IMR-90 (cell line): ENCODE results near the gene SMC1A. TPM values are rescaled to one million over a fixed set of nuclear protein-coding genes. Genes with fewer than 3 reads are reported as not detected.

ENCODE experiments used
- ATAC-seq: fragments of 200-7000 bp; cut with Tn5 transposase; 2 replicates; pipeline ENCODE4 v1.9.1; 2020; ENCODE audit warnings: low read depth, mild to moderate bottlenecking, moderate library complexity
- BruUV-seq: library from RNA; stranded (reverse); fragments of 400-500 nt; replicated peaks from 2 replicates; lab custom pipeline; 2021; lab: Mats Ljungman, UMichigan
- CTCF ChIA-PET: fragments of 300-600 bp; formaldehyde crosslinking; extraction: SDS; loops from one replicate; lab custom pipeline; 2021; ENCODE audit warnings: antibody characterized with exemption; lab: Yijun Ruan, JAX
- POLR2A ChIA-PET: fragments of 300-600 bp; sonication (Branson Sonifier 250); formaldehyde crosslinking; loops from one replicate; lab custom pipeline; 2022; ENCODE audit warnings: antibody characterized with exemption; ENCODE audit not compliant: unreplicated experiment; lab: Charles Lee
- DNase-seq: peaks from one replicate; pipeline ENCODE4 v3.0.0; 2013
- H2AFZ ChIP-seq: replicated peaks from 2 replicates; pipeline ENCODE3; 2013; ENCODE audit warnings: low read length, mild to moderate bottlenecking; ENCODE audit not compliant: poor library complexity
- H2AK5ac ChIP-seq: 2 replicates; pipeline ENCODE4 v1.6.1; 2013; ENCODE audit warnings: low read depth, low read length, inconsistent platforms
- H2AK9ac ChIP-seq: replicated peaks from 2 replicates; pipeline ENCODE3; 2013; ENCODE audit warnings: mild to moderate bottlenecking, low read depth, low read length, moderate library complexity; ENCODE audit not compliant: poor library complexity
- H2BK120ac ChIP-seq: 2 replicates; pipeline ENCODE4 v1.6.1; 2013; ENCODE audit warnings: low read depth, low read length, inconsistent platforms
- H2BK15ac ChIP-seq: 3 replicates; pipeline ENCODE4 v1.6.1; 2013; ENCODE audit warnings: low read depth, low read length, inconsistent platforms
- H2BK20ac ChIP-seq: 2 replicates; pipeline ENCODE4 v1.6.1; 2013; ENCODE audit warnings: low read depth, mild to moderate bottlenecking, inconsistent platforms, low read length, moderate library complexity
- H2BK5ac ChIP-seq: 2 replicates; pipeline ENCODE4 v1.6.1; 2013; ENCODE audit warnings: mild to moderate bottlenecking, low read depth, low read length, inconsistent platforms; ENCODE audit not compliant: poor library complexity, severe bottlenecking
- H3K14ac ChIP-seq: replicated peaks from 2 replicates; pipeline ENCODE4 v1.6.1; 2013; ENCODE audit warnings: low read depth, low read length, inconsistent platforms
- H3K18ac ChIP-seq: 2 replicates; pipeline ENCODE4 v1.6.1; 2013; ENCODE audit warnings: low read depth, low read length, control low read depth
- H3K23ac ChIP-seq: 2 replicates; pipeline ENCODE4 v1.6.1; 2013; ENCODE audit warnings: low read depth, low read length, inconsistent platforms
- H3K27ac ChIP-seq: 2 replicates; pipeline ENCODE4 v1.5.1; 2013; ENCODE audit warnings: mild to moderate bottlenecking, control low read depth, low read length; ENCODE audit not compliant: insufficient read depth
- H3K27me3 ChIP-seq: 2 replicates; pipeline ENCODE4 v1.6.1; 2013; ENCODE audit warnings: low read length; ENCODE audit not compliant: control insufficient read depth, insufficient read depth
- H3K36me3 ChIP-seq: 2 replicates; pipeline ENCODE4 v1.6.1; 2013; ENCODE audit warnings: low read length, mixed read lengths; ENCODE audit not compliant: control insufficient read depth, insufficient read depth
- H3K4ac ChIP-seq: 2 replicates; pipeline ENCODE4 v1.6.1; 2013; ENCODE audit warnings: low read depth, low read length, inconsistent platforms
- H3K4me1 ChIP-seq: 2 replicates; pipeline ENCODE4 v1.6.1; 2013; ENCODE audit warnings: low read length, mixed read lengths; ENCODE audit not compliant: control insufficient read depth, insufficient read depth
- H3K4me2 ChIP-seq: 2 replicates; pipeline ENCODE4 v1.6.1; 2013; ENCODE audit warnings: low read depth, mild to moderate bottlenecking, control low read depth, low read length, moderate library complexity
- H3K4me3 ChIP-seq: 2 replicates; pipeline ENCODE4 v1.5.1; 2013; ENCODE audit warnings: low read depth, mild to moderate bottlenecking, control low read depth, low read length, moderate library complexity; ENCODE audit not compliant: insufficient read depth
- H3K56ac ChIP-seq: 2 replicates; pipeline ENCODE4 v1.6.1; 2013; ENCODE audit warnings: low read length, inconsistent platforms; ENCODE audit not compliant: insufficient read depth; ENCODE audit errors: extremely low read depth
- H3K79me1 ChIP-seq, 2 experiments: 2 replicates each; pipeline ENCODE4 v1.6.1; 2013; ENCODE audit warnings: low read length in 2 of 2, inconsistent platforms in 1 of 2, low read depth in 1 of 2
- H3K9ac ChIP-seq: 2 replicates; pipeline ENCODE4 v1.6.1; 2013; ENCODE audit warnings: low read depth, low read length, control low read depth
- H3K9me1 ChIP-seq: 2 replicates; pipeline ENCODE4 v1.6.1; 2013; ENCODE audit warnings: low read length, inconsistent platforms; ENCODE audit not compliant: insufficient read depth
- H3K9me3 ChIP-seq: 2 replicates; pipeline ENCODE4 v1.6.1; 2013; ENCODE audit warnings: low read length; ENCODE audit not compliant: control insufficient read depth, insufficient read depth
- H4K20me1 ChIP-seq: 2 replicates; pipeline ENCODE4 v1.6.1; 2013; ENCODE audit warnings: low read length, inconsistent platforms; ENCODE audit not compliant: insufficient read depth
- H4K5ac ChIP-seq: 2 replicates; pipeline ENCODE4 v1.6.1; 2013; ENCODE audit warnings: mild to moderate bottlenecking, low read depth, low read length, control low read depth
- H4K8ac ChIP-seq, 2 experiments: 2 replicates each; pipeline ENCODE4 v1.6.1; 2013; ENCODE audit warnings: low read depth in 2 of 2, low read length in 2 of 2, control low read depth in 1 of 2, inconsistent platforms in 1 of 2
- H4K91ac ChIP-seq: 2 replicates; pipeline ENCODE4 v1.6.1; 2013; ENCODE audit warnings: low read depth, low read length, inconsistent platforms; ENCODE audit not compliant: insufficient read depth
- BHLHE40 ChIP-seq: fragments of 150-350 bp; IDR thresholded peaks from 2 replicates; pipeline ENCODE4 v1.6.1; 2016; ENCODE audit warnings: mild to moderate bottlenecking, low read depth, low read length
- CEBPB ChIP-seq: IDR thresholded peaks from 2 replicates; pipeline ENCODE4 v1.6.1; 2012; ENCODE audit warnings: low read depth, low read length, improper control_type of control experiment
- CHD1 ChIP-seq: IDR thresholded peaks from 2 replicates; pipeline ENCODE4 v1.6.1; 2012; ENCODE audit warnings: low read depth, low read length, improper control_type of control experiment
- FOS ChIP-seq: fragments of 150-350 bp; IDR thresholded peaks from 2 replicates; pipeline ENCODE4 v1.6.1; 2016; ENCODE audit warnings: low read depth, low read length
- MAFK ChIP-seq: IDR thresholded peaks from 2 replicates; pipeline ENCODE4 v1.6.1; 2012; ENCODE audit warnings: low read depth, low read length, improper control_type of control experiment
- MAZ ChIP-seq: IDR thresholded peaks from 2 replicates; pipeline ENCODE4 v1.6.1; 2012; ENCODE audit warnings: low read depth, mild to moderate bottlenecking, low read length, improper control_type of control experiment, moderate library complexity, borderline replicate concordance
- MXI1 ChIP-seq: IDR thresholded peaks from 2 replicates; pipeline ENCODE4 v1.6.1; 2012; ENCODE audit warnings: low read depth, mild to moderate bottlenecking, low read length, moderate library complexity, borderline replicate concordance
- NFE2L2 ChIP-seq: fragments of 150-350 bp; IDR thresholded peaks from 2 replicates; pipeline ENCODE4 v1.6.1; 2016; ENCODE audit warnings: low read depth, mild to moderate bottlenecking, low read length
- POLR2A ChIP-seq: IDR thresholded peaks from 2 replicates; pipeline ENCODE4 v1.6.1; 2012; ENCODE audit warnings: mild to moderate bottlenecking, low read depth, low read length
- RAD21 ChIP-seq: IDR thresholded peaks from 2 replicates; pipeline ENCODE4 v1.6.1; 2012; ENCODE audit warnings: low read length, improper control_type of control experiment
- RCOR1 ChIP-seq: IDR thresholded peaks from 2 replicates; pipeline ENCODE4 v1.6.1; 2012; ENCODE audit warnings: mild to moderate bottlenecking, low read length, improper control_type of control experiment; ENCODE audit not compliant: insufficient replicate concordance
- RFX5 ChIP-seq: IDR thresholded peaks from 2 replicates; pipeline ENCODE4 v1.8.0; 2012; ENCODE audit warnings: low read depth, mild to moderate bottlenecking, low read length, moderate library complexity
- SMC3 ChIP-seq: fragments of 150-350 bp; IDR thresholded peaks from 2 replicates; pipeline ENCODE4 v1.6.1; 2016; ENCODE audit warnings: low read depth, mild to moderate bottlenecking, antibody characterized with exemption, low read length, moderate library complexity
- USF2 ChIP-seq: fragments of 150-350 bp; IDR thresholded peaks from 2 replicates; pipeline ENCODE4 v1.6.1; 2017; ENCODE audit warnings: mild to moderate bottlenecking, antibody characterized with exemption, low read length, low read depth
- WGBS, 2 experiments: methylation state at CpG; one replicate each; pipeline versions ENCODE4 v1.1.5 to v1.1.7; 2013; ENCODE audit warnings: missing lambda C conversion rate in 2 of 2; ENCODE audit not compliant: insufficient read length in 1 of 2; ENCODE audit errors: extremely low coverage in 2 of 2; 5-methylcytosine and 5-hydroxymethylcytosine counted together
- dilution Hi-C: fragments of 300-500 bp; cut with HindIII; formaldehyde crosslinking; loops from one replicate; pipeline ENCODE4 v1.14.3; 2018; ENCODE audit warnings: low sequenced_read_pairs; ENCODE audit not compliant: unreplicated experiment
- in situ Hi-C: fragments of 300-500 bp; cut with MboI; formaldehyde crosslinking; loops from 3 replicates; pipeline ENCODE4 v1.14.3; 2019; ENCODE audit warnings: low sequenced_read_pairs, inconsistent platforms, mixed read lengths
- intact Hi-C: fragments of 100-400 bp; cut with micrococcal nuclease; formaldehyde crosslinking; loops from 2 replicates; pipeline ENCODE4 v1.10.0; 2022
- polyA plus RNA-seq, 3 experiments: library from polyadenylated mRNA; depleted of rRNA; stranded (reverse); fragments of >200 nt; gene quantifications; 2 replicates each; pipeline ENCODE4 v1.2.3, GENCODE V29; 2012; ENCODE audit warnings: low replicate concordance in 1 of 3
- total RNA-seq: library from RNA; depleted of rRNA; stranded (reverse); fragments of >200 nt; gene quantifications from 2 replicates; pipeline ENCODE4 v1.2.3, GENCODE V29; 2012
- TF ChIP-seq, protein P1 (sequence below): conservative IDR thresholded peaks from 2 replicates; pipeline ENCODE4 v1.5.1; 2012; ENCODE audit warnings: mild to moderate bottlenecking, low read depth, low read length, improper control_type of control experiment
- TF ChIP-seq, protein P2 (sequence below): fragments of 150-350 bp; IDR thresholded peaks from 2 replicates; pipeline ENCODE4 v1.6.1; 2016; ENCODE audit warnings: low read depth, mild to moderate bottlenecking, low read length, moderate library complexity, borderline replicate concordance

The SMC1A gene
- total and polyA plus RNA-seq, 2 of the 4 experiments (the other 2 are of a cell fraction): 35.8 to 41.0 TPM

DNA sequence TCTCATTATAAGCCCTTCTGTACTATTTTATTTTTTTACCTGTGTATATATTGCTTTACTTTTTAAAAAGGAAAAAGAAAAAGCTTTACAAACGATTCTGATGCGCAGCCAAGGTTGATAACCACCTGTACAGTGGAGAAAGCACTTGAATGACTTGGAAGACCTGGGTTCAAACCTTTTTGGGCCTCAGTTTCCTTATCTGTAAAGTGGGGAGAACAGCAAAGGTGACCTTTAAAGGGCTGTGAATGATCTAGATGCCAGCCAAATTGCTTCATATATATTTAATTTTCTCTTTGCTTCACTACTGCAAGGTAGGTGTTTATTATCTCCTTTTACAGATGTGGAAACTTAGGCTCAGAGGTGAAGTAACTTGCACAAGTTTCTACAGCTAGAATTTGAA is 45.0 kb downstream of the SMC1A start:
- DNase-seq (no peak), ATAC-seq (no peak)
- Histone ChIP-seq H2AFZ (no peak overlapping the region), H3K4me3 (no peak overlapping the region), H3K18ac (no peak overlapping the region), H3K14ac (no peak overlapping the region), H4K5ac (no peak overlapping the region), H4K20me1 (no peaks in the 10 kb centered on the region), H2AK9ac (no peak overlapping the region), H3K56ac (no peak overlapping the region), H3K79me1 (no peaks in the 10 kb centered on the region), H2BK15ac (no peak overlapping the region), H3K4me1 (peaks cover 2% of the 10 kb centered on the region; the same call in 1 of the 2 replicates), H3K27ac (no peak overlapping the region), H2BK5ac (no peak overlapping the region), H2BK20ac (no peak overlapping the region), H3K4me2 (no peak overlapping the region), H3K9ac (no peak overlapping the region), H3K36me3 (peaks cover 40% of the 10 kb centered on the region), H3K4ac (no peak overlapping the region), H3K9me1 (peaks cover 3% of the 10 kb centered on the region; the same call in 1 of the 2 replicates), H4K91ac (no peak overlapping the region), H3K27me3 (peaks cover 2% of the 10 kb centered on the region; the same call in 1 of the 2 replicates), H4K8ac (no peak overlapping the region), H2BK120ac (no peak overlapping the region), H3K9me3 (no peaks in the 10 kb centered on the region), H2AK5ac (no peak overlapping the region), H3K23ac (no peak overlapping the region)
- 100% methylated on average over 1 of the region's 2 CpGs; no CpG with 5 or more reads in 1 of the 2 experiments for WGBS, 2 experiments
- intact Hi-C loops (no loop called here), in situ Hi-C loops (no loop called here), dilution Hi-C loops (no loop called here)
- BruUV-seq: no TSS peak
- no peak for TF ChIP-seq USF2
- TF ChIP-seq RCOR1: no peak
- no peak for TF ChIP-seq MAZ
- TF ChIP-seq SMC3: no peak
- no peak for TF ChIP-seq MAFK
- no peak for TF ChIP-seq MXI1
- TF ChIP-seq CEBPB: no peak
- TF ChIP-seq CHD1: no peak
- TF ChIP-seq POLR2A: no peak
- no peak for TF ChIP-seq RAD21
- TF ChIP-seq, protein P1, sequence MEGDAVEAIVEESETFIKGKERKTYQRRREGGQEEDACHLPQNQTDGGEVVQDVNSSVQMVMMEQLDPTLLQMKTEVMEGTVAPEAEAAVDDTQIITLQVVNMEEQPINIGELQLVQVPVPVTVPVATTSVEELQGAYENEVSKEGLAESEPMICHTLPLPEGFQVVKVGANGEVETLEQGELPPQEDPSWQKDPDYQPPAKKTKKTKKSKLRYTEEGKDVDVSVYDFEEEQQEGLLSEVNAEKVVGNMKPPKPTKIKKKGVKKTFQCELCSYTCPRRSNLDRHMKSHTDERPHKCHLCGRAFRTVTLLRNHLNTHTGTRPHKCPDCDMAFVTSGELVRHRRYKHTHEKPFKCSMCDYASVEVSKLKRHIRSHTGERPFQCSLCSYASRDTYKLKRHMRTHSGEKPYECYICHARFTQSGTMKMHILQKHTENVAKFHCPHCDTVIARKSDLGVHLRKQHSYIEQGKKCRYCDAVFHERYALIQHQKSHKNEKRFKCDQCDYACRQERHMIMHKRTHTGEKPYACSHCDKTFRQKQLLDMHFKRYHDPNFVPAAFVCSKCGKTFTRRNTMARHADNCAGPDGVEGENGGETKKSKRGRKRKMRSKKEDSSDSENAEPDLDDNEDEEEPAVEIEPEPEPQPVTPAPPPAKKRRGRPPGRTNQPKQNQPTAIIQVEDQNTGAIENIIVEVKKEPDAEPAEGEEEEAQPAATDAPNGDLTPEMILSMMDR: no peak
- no peak for TF ChIP-seq BHLHE40
- TF ChIP-seq, protein P2, sequence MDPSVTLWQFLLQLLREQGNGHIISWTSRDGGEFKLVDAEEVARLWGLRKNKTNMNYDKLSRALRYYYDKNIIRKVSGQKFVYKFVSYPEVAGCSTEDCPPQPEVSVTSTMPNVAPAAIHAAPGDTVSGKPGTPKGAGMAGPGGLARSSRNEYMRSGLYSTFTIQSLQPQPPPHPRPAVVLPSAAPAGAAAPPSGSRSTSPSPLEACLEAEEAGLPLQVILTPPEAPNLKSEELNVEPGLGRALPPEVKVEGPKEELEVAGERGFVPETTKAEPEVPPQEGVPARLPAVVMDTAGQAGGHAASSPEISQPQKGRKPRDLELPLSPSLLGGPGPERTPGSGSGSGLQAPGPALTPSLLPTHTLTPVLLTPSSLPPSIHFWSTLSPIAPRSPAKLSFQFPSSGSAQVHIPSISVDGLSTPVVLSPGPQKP: no peak
- no peak for TF ChIP-seq FOS
- TF ChIP-seq NFE2L2: no peak
- no peak for TF ChIP-seq RFX5
- CTCF ChIA-PET: no interaction called here
- POLR2A ChIA-PET: no interaction called here
